ENCODE results near the gene GNA12. TPM values are rescaled to one million over a fixed set of nuclear protein-coding genes. Genes with fewer than 3 reads are reported as not detected.

Gene GNA12
- polyA plus RNA-seq, 1 experiment: 95.3 TPM

DNA sequence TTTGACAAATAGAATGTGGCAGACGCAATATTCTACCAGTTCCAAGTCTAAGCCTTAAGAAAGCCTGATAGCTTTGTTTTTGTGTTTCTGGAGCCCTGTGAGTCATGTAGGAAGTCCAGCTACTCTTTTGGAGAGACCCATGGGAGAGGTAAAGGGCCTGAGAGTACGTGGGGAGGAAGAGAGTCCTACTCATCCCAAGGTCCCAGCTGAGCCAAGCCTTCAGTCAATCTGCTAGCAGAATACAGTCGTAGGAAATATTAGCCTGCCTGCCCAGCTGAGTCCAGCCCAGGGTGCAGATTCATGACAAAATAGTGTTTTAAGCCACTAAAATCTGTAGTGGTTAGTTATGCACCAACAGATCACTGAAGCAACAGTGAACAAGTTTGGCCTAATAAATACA is 9.0 kb upstream of the GNA12 start:
- H3K4me3 ChIP-seq (ENCODE audit: low read depth, low read length): no peak overlapping the region
- TF ChIP-seq CTCF (IDR thresholded peaks at IDR 0.05; ENCODE audit: insufficient read depth, low read depth, low read length): no peak
- no peaks in the 10 kb centered on the region for H3K36me3 ChIP-seq (ENCODE audit: control insufficient read depth, insufficient read depth, low read length)
- DNase-seq (ENCODE audit: low read depth): no peak
- CTCF ChIA-PET: interaction anchor here (3.7 kb wide), 1 partner anchor 12 kb away, joined by 14 read pairs; no protein-coding TSS in a partner anchor
- no peaks in the 10 kb centered on the region for H3K27me3 ChIP-seq (ENCODE audit: control insufficient read depth, insufficient read depth, low read length)
- POLR2A ChIA-PET: no interaction called here

DNA sequence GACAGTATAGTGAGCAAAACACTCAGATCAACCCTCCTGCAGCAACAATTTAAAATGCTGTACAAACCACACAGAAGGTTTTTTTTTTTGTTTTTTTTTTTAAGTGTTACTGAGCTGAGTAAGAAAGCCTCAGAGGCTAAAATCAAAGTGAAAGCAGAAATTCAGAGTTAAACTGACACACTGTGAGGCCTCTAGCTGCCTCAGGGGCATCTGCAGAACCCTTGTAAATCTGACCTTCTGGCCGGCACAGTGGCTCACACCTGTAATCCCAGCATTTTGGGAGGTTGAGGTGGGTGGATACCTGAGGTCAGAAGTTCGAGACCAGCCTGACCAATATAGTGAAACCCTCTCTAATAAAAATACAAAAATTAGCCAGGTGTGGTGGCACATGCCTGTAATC is 7.4 kb upstream of the GNA12 start:
- ChIA-PET CTCF (interaction anchor here (1.6 kb wide), 1 partner anchor 13 kb away, joined by 13 read pairs; no protein-coding TSS in a partner anchor), POLR2A (no interaction called here)
- H3K27me3 ChIP-seq (ENCODE audit: control insufficient read depth, insufficient read depth, low read length): no peaks in the 10 kb centered on the region
- no peaks in the 10 kb centered on the region for H3K36me3 ChIP-seq (ENCODE audit: control insufficient read depth, insufficient read depth, low read length)
- TF ChIP-seq CTCF (IDR thresholded peaks at IDR 0.05; ENCODE audit: insufficient read depth, low read depth, low read length): no peak
- DNase-seq (ENCODE audit: low read depth): no peak
- no peak overlapping the region for H3K4me3 ChIP-seq (ENCODE audit: low read depth, low read length)

DNA sequence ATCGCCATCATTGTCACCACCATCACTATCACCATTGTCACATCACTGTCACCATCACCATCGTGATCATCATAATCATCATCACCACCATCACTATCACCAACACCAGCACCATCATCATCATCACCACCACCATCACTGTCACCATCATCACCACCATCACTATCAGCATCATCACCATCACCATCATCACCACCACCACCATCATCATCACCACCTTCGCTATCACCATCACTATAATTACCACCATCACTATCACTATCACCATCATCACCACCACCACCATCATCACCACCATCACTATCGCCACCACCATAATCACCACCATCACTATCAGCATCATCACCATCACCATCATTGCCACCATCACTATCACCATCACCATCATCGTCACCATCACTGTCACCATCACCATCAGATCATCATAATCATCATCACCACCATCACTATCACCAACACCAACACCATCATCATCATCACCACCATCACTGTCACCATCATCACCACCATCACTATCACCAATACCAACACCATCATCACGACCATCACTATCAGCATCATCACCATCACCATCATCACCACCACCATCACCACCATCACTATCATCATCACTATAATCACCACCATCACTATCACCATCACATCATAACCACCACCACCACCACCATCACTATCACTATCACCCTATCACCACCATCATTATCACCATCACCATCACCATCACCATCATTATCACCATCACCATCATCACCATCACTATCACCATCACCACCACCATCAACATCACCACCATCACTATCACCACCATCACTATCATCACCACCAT is 6.0 kb upstream of the GNA12 start:
- DNase-seq (ENCODE audit: low read depth): no peak
- POLR2A ChIA-PET: no interaction called here
- Histone ChIP-seq H3K4me3 (ENCODE audit: low read depth, low read length) (no peak overlapping the region), H3K36me3 (ENCODE audit: control insufficient read depth, insufficient read depth, low read length) (no peaks in the 10 kb centered on the region), H3K27me3 (ENCODE audit: control insufficient read depth, insufficient read depth, low read length) (no peaks in the 10 kb centered on the region)
- no peak for TF ChIP-seq CTCF (IDR thresholded peaks at IDR 0.05; ENCODE audit: insufficient read depth, low read depth, low read length)
- CTCF ChIA-PET: no interaction called here

DNA sequence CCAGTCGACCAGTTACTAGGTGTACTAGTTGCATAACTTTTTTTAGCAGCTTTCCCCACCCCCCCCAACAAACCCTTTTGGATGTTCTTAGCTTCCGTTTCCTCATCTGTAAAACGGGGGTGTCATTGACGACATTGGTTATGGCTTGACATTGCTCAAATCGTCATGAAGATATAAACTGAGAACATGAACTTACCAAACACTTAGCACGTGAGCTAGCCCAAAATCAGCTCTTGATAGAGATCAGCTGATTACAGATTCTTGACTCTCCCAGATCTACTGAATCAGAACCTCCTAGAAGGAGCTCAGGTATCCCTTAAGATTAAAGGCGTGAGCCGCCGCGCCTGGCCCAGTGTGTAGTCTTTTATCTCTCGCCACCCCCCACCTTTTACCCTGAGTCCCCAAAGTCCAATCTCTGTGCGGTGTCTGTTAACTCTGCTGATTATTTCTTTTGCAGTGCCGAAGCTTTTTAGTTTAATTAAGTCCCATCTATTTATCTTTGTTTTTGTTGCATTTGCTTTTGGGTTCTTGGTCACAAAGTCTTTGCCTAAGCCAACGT is 1.0 kb upstream of the GNA12 start:
- CTCF ChIA-PET: interaction anchor here (0.8 to 0.9 kb wide), 3 partner anchors 19 to 110 kb away, joined by 3 to 4 read pairs (median 3); no protein-coding TSS in a partner anchor
- no peak for TF ChIP-seq CTCF (IDR thresholded peaks at IDR 0.05; ENCODE audit: insufficient read depth, low read depth, low read length)
- POLR2A ChIA-PET: no interaction called here
- Histone ChIP-seq H3K36me3 (ENCODE audit: control insufficient read depth, insufficient read depth, low read length) (no peaks in the 10 kb centered on the region), H3K4me3 (ENCODE audit: low read depth, low read length) (no peak overlapping the region), H3K27me3 (ENCODE audit: control insufficient read depth, insufficient read depth, low read length) (no peaks in the 10 kb centered on the region)
- no peak for DNase-seq (ENCODE audit: low read depth)

- Histone ChIP-seq H3K27me3 (ENCODE audit: control insufficient read depth, insufficient read depth, low read length) (no peaks in the 10 kb centered on the region), H3K36me3 (ENCODE audit: control insufficient read depth, insufficient read depth, low read length) (no peaks in the 10 kb centered on the region), H3K4me3 (ENCODE audit: low read depth, low read length) (peak overlapping the region; percentile 63)
- no peak for TF ChIP-seq CTCF (IDR thresholded peaks at IDR 0.05; ENCODE audit: insufficient read depth, low read depth, low read length)
- POLR2A ChIA-PET: no interaction called here
- no peak for DNase-seq (ENCODE audit: low read depth)
- CTCF ChIA-PET: no interaction called here
Measured at GRCh38 chr7:2843711-2844152, 376 bp downstream of the GNA12 start.
